Measurements from ENCODE around the gene CAMSAP1.

The CAMSAP1 gene

GRCh38 chr9:135764731-135765130 lies 142.6 kb downstream of the CAMSAP1 start:
- ChIA-PET CTCF (no interaction called here), POLR2A (no interaction called here)
- TF ChIP-seq ZBTB10 (tag by site-specific recombination; IDR thresholded peaks at IDR 0.05) = no peak
- TF ChIP-seq ZNF302 (tag by site-specific recombination; IDR thresholded peaks at IDR 0.05; ENCODE audit: low read depth) = no peak
- TF ChIP-seq ZNF175 (tag by site-specific recombination; IDR thresholded peaks at IDR 0.05) = no peak
- TF ChIP-seq YY1 (tag by site-specific recombination; IDR thresholded peaks at IDR 0.05) = no peak
- no peak for TF ChIP-seq ZNF202 (tag by site-specific recombination; IDR thresholded peaks at IDR 0.05; ENCODE audit: borderline replicate concordance)
- no peak for TF ChIP-seq INSM2 (tag by site-specific recombination; IDR thresholded peaks at IDR 0.05)
- no peak for TF ChIP-seq ZNF843 (tag by site-specific recombination; IDR thresholded peaks at IDR 0.05)
- H3K4me3 ChIP-seq (ENCODE audit: low read depth, low read length) = no peak overlapping the region
- H3K9me3 ChIP-seq (ENCODE audit: control insufficient read depth, insufficient read depth, low read depth, low read length) = no peaks in the 10 kb centered on the region
- no peaks in the 10 kb centered on the region for H3K36me3 ChIP-seq (ENCODE audit: control insufficient read depth in 2 of 2, insufficient read depth in 1 of 2, low read length in 2 of 2)
- no peaks in the 10 kb centered on the region for H3K4me1 ChIP-seq (ENCODE audit: control insufficient read depth, insufficient read depth, low read length)
- H3K27ac ChIP-seq (ENCODE audit: extremely low read depth, low read depth, low read length) = no peak overlapping the region

GRCh38 chr9:135763716-135764446 lies 143.5 kb downstream of the CAMSAP1 start:
- Histone ChIP-seq H3K9me3 (ENCODE audit: control insufficient read depth, insufficient read depth, low read depth, low read length) (no peaks in the 10 kb centered on the region), H3K4me3 (ENCODE audit: low read depth, low read length) (no peak overlapping the region), H3K36me3 (ENCODE audit: control insufficient read depth in 2 of 2, insufficient read depth in 1 of 2, low read length in 2 of 2) (no peaks in the 10 kb centered on the region), H3K27ac (ENCODE audit: extremely low read depth, low read depth, low read length) (no peak overlapping the region), H3K4me1 (ENCODE audit: control insufficient read depth, insufficient read depth, low read length) (no peaks in the 10 kb centered on the region)
- POLR2A ChIA-PET = interaction anchor here (0.6 kb wide), 1 partner anchor 13 kb away, joined by 4 read pairs; no protein-coding TSS in a partner anchor
- TF ChIP-seq ZNF16 (tag by site-specific recombination; IDR thresholded peaks at IDR 0.05; ENCODE audit: low read depth) (no peak), FEZF1 (tag by site-specific recombination; IDR thresholded peaks at IDR 0.05) (no peak), ZNF121 (tag by site-specific recombination; IDR thresholded peaks at IDR 0.05) (peak; percentile 68; the same call in 1 of the 2 replicates), ZIC2 (tag by site-specific recombination; IDR thresholded peaks at IDR 0.05) (no peak), ZNF548 (tag by site-specific recombination; IDR thresholded peaks at IDR 0.05) (no peak)
- CTCF ChIA-PET = interaction anchor here (0.6 kb wide), 1 partner anchor 26 kb away, joined by 3 read pairs; no protein-coding TSS in a partner anchor

GRCh38 chr9:135762921-135763320 lies 144.4 kb downstream of the CAMSAP1 start:
- Histone ChIP-seq H3K4me3 (ENCODE audit: low read depth, low read length) (no peak overlapping the region), H3K9me3 (ENCODE audit: control insufficient read depth, insufficient read depth, low read depth, low read length) (no peaks in the 10 kb centered on the region), H3K27ac (ENCODE audit: extremely low read depth, low read depth, low read length) (no peak overlapping the region), H3K4me1 (ENCODE audit: control insufficient read depth, insufficient read depth, low read length) (no peaks in the 10 kb centered on the region), H3K36me3 (ENCODE audit: control insufficient read depth in 2 of 2, insufficient read depth in 1 of 2, low read length in 2 of 2) (no peaks in the 10 kb centered on the region)
- ChIA-PET CTCF (interaction anchor here (0.6 to 1.2 kb wide), 2 partner anchors 25 to 34 kb away, joined by 3 to 4 read pairs; no protein-coding TSS in a partner anchor), POLR2A (no interaction called here)
- no peak for TF ChIP-seq ZNF843 (tag by site-specific recombination; IDR thresholded peaks at IDR 0.05)
- no peak for TF ChIP-seq ZNF621 (tag by site-specific recombination; IDR thresholded peaks at IDR 0.05)
- no peak for TF ChIP-seq ZNF580 (tag by site-specific recombination; IDR thresholded peaks at IDR 0.05)
